Pulmonary artery endothelial cell (primary cell): Measurements from ENCODE around the gene PRELID1. TPM values are rescaled to one million over a fixed set of nuclear protein-coding genes. Genes with fewer than 3 reads are reported as not detected.

ENCODE experiments used
- DNase-seq: peaks from one replicate; pipeline ENCODE4 v3.0.0-alpha.2; 2011; ENCODE audit warnings: low read depth, low spot score
- total RNA-seq: library from RNA; depleted of rRNA; stranded (reverse); fragments of >200 nt; gene quantifications from 2 replicates; pipeline ENCODE4 v1.2.3, GENCODE V29; 2014

PRELID1 gene
- total RNA-seq, 1 donor from 2014 or later, result 147 TPM

- no peak for DNase-seq
These were observed 52.2 kb downstream of the PRELID1 start for GRCh38 chr5:177355868-177356168.

Other genes with a start within 250 kb of the PRELID1 start
- gene FGFR4, start 216.9 kb upstream of the PRELID1 start, total RNA-seq, result 0.86 and 1.2 TPM in 2 replicates
- 35.0 and 61.6 TPM in 2 replicates for gene NSD1, start 170.0 kb upstream of the PRELID1 start, total RNA-seq
- 15.4 and 22.2 TPM in 2 replicates for gene RAB24, start 80 bp upstream of the PRELID1 start, total RNA-seq
- gene MXD3, start 8.1 kb downstream of the PRELID1 start, total RNA-seq, result 14.0 and 19.8 TPM in 2 replicates
- gene LMAN2, start 47.9 kb downstream of the PRELID1 start, total RNA-seq, result 329 and 383 TPM in 2 replicates
- 3.4 and 7.3 TPM in 2 replicates for gene RGS14, start 54.1 kb downstream of the PRELID1 start, total RNA-seq
- not detected in 2 replicates for gene SLC34A1, start 80.6 kb downstream of the PRELID1 start, total RNA-seq
- gene PFN3, start 96.9 kb downstream of the PRELID1 start, total RNA-seq, result not detected in 2 replicates
- gene F12, start 105.8 kb downstream of the PRELID1 start, total RNA-seq, result 1.1 and 1.5 TPM in 2 replicates
- gene GRK6, start 122.9 kb downstream of the PRELID1 start, total RNA-seq, result 28.3 and 37.7 TPM in 2 replicates
- 5.1 and 9.4 TPM in 2 replicates for gene PRR7, start 143.0 kb downstream of the PRELID1 start, total RNA-seq
- gene DBN1, start 169.8 kb downstream of the PRELID1 start, total RNA-seq, result 201 TPM in 2 replicates
- gene PDLIM7, start 193.8 kb downstream of the PRELID1 start, total RNA-seq, result 82.4 and 89.8 TPM in 2 replicates
- gene DOK3, start 206.0 kb downstream of the PRELID1 start, total RNA-seq, result 2.0 and 2.6 TPM in 2 replicates
- gene DDX41, start 213.2 kb downstream of the PRELID1 start, total RNA-seq, result 107 and 135 TPM in 2 replicates